HepG2 (cell line): ENCODE data around the gene TSGA10IP. TPM values are rescaled to one million over a fixed set of nuclear protein-coding genes. Genes with fewer than 3 reads are reported as not detected.

Experiments
- RARA ChIP-seq: IDR thresholded peaks from 2 replicates; pipeline ENCODE4 v1.6.1; 2016; ENCODE audit warnings: missing genetic modification reagents, missing compliant biosample characterization
- RCOR2 ChIP-seq: IDR thresholded peaks from 2 replicates; pipeline ENCODE4 v1.6.1; 2016; ENCODE audit warnings: missing biosample characterization, missing genetic modification reagents
- ZNF430 ChIP-seq: sonication (generic); formaldehyde crosslinking; IDR thresholded peaks from 2 replicates; pipeline ENCODE4 v1.9.0; 2021; ENCODE audit warnings: mild to moderate bottlenecking, missing genetic modification reagents
- ZNF670 ChIP-seq: sonication (generic); formaldehyde crosslinking; IDR thresholded peaks from 2 replicates; pipeline ENCODE4 v1.8.0; 2022; ENCODE audit warnings: mild to moderate bottlenecking, missing genetic modification reagents, borderline replicate concordance
- ZNF816 ChIP-seq: sonication (generic); formaldehyde crosslinking; IDR thresholded peaks from 2 replicates; pipeline ENCODE4 v1.8.0; 2022; ENCODE audit warnings: missing genetic modification reagents, mild to moderate bottlenecking, borderline replicate concordance
- polyA plus RNA-seq, 8 experiments: library from polyadenylated mRNA; depleted of rRNA in 3 of 8; stranded (reverse) in 7 of 8; unstranded in 1 of 8; fragments of >200 nt; fragmentation: Illumina TruSeq in 4 of 8; extraction: Trizol in 4 of 8; gene quantifications; 2 replicates each; pipeline versions ENCODE4 v1.2.1 to v1.2.3, GENCODE V29; 2011 to 2016; ENCODE audit warnings: low read depth in 4 of 8, missing spikeins in 1 of 8, mixed read lengths in 1 of 8; ENCODE audit not compliant: insufficient read depth in 1 of 8
- total RNA-seq, 5 experiments: library from RNA; depleted of rRNA; stranded (reverse); fragments of >200 nt; fragmentation: Illumina TruSeq; extraction: Trizol; gene quantifications; 2 replicates each; pipeline ENCODE4 v1.2.3, GENCODE V29; 2016; ENCODE audit warnings: low read depth in 1 of 5
- TF ChIP-seq, protein P1 (sequence below): sonication (generic); formaldehyde crosslinking; IDR thresholded peaks from 2 replicates; pipeline ENCODE4 v1.5.1; 2020; ENCODE audit warnings: mild to moderate bottlenecking, moderate library complexity, missing genetic modification reagents
- TF ChIP-seq, protein P2 (sequence below): sonication (generic); formaldehyde crosslinking; IDR thresholded peaks from 2 replicates; pipeline ENCODE4 v1.4.0; 2020; ENCODE audit warnings: missing genetic modification reagents
- TF ChIP-seq, protein P3 (sequence below): sonication (generic); formaldehyde crosslinking; IDR thresholded peaks from 2 replicates; pipeline ENCODE4 v1.4.0; 2020; ENCODE audit warnings: mild to moderate bottlenecking, missing genetic modification reagents
- TF ChIP-seq, protein P4 (sequence below): sonication (generic); formaldehyde crosslinking; IDR thresholded peaks from 2 replicates; pipeline ENCODE4 v1.4.0; 2020; ENCODE audit warnings: missing genetic modification reagents, borderline replicate concordance
- TF ChIP-seq, protein P5 (sequence below): sonication (generic); formaldehyde crosslinking; IDR thresholded peaks from 2 replicates; pipeline ENCODE4 v1.9.0; 2021; ENCODE audit warnings: missing genetic modification reagents, borderline replicate concordance
- TF ChIP-seq, protein P6 (sequence below): sonication (generic); formaldehyde crosslinking; IDR thresholded peaks from 2 replicates; pipeline ENCODE4 v1.5.1; 2020; ENCODE audit warnings: mild to moderate bottlenecking, missing genetic modification reagents, moderate library complexity

The TSGA10IP gene
- total and polyA plus RNA-seq, 2 of the 13 experiments (the other 11 are each of a cell fraction or from before 2014, with no cell fraction given) = not detected

DNA sequence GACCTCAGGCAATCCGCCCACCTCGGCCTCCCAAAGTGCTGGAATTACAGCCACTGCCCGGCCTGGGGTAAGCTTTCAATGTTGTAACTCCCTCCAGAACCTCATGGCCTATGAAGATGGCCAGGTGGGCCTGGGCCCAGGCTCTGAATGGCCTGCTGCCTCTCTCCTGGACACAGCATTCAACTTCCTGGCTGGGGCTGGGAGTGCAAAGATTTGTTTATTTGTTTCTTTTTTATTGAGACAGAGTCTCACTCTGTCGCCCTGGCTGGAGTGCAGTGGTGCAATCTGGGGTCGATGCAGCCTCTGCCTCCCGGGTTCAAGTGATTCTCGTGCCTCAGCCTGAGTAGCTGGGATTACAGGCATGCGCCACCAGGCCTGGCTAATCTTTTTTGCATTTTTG lies 513 bp upstream of the TSGA10IP start (continued):
- TF ChIP-seq, protein P1, sequence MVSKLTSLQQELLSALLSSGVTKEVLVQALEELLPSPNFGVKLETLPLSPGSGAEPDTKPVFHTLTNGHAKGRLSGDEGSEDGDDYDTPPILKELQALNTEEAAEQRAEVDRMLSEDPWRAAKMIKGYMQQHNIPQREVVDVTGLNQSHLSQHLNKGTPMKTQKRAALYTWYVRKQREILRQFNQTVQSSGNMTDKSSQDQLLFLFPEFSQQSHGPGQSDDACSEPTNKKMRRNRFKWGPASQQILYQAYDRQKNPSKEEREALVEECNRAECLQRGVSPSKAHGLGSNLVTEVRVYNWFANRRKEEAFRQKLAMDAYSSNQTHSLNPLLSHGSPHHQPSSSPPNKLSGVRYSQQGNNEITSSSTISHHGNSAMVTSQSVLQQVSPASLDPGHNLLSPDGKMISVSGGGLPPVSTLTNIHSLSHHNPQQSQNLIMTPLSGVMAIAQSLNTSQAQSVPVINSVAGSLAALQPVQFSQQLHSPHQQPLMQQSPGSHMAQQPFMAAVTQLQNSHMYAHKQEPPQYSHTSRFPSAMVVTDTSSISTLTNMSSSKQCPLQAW (CRISPR knock-in tag) = 0 out of 2 replicates have a peak, but pooled peaks have one; percentile 40
- TF ChIP-seq, protein P2, sequence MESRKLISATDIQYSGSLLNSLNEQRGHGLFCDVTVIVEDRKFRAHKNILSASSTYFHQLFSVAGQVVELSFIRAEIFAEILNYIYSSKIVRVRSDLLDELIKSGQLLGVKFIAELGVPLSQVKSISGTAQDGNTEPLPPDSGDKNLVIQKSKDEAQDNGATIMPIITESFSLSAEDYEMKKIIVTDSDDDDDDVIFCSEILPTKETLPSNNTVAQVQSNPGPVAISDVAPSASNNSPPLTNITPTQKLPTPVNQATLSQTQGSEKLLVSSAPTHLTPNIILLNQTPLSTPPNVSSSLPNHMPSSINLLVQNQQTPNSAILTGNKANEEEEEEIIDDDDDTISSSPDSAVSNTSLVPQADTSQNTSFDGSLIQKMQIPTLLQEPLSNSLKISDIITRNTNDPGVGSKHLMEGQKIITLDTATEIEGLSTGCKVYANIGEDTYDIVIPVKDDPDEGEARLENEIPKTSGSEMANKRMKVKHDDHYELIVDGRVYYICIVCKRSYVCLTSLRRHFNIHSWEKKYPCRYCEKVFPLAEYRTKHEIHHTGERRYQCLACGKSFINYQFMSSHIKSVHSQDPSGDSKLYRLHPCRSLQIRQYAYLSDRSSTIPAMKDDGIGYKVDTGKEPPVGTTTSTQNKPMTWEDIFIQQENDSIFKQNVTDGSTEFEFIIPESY (CRISPR knock-in tag) = no peak
- TF ChIP-seq, protein P3, sequence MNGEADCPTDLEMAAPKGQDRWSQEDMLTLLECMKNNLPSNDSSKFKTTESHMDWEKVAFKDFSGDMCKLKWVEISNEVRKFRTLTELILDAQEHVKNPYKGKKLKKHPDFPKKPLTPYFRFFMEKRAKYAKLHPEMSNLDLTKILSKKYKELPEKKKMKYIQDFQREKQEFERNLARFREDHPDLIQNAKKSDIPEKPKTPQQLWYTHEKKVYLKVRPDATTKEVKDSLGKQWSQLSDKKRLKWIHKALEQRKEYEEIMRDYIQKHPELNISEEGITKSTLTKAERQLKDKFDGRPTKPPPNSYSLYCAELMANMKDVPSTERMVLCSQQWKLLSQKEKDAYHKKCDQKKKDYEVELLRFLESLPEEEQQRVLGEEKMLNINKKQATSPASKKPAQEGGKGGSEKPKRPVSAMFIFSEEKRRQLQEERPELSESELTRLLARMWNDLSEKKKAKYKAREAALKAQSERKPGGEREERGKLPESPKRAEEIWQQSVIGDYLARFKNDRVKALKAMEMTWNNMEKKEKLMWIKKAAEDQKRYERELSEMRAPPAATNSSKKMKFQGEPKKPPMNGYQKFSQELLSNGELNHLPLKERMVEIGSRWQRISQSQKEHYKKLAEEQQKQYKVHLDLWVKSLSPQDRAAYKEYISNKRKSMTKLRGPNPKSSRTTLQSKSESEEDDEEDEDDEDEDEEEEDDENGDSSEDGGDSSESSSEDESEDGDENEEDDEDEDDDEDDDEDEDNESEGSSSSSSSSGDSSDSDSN (CRISPR knock-in tag) = 0 out of 2 replicates have a peak, but pooled peaks have one; percentile 20
- TF ChIP-seq RCOR2 (no peak), ZNF670 (CRISPR knock-in tag) (no peak), RARA (CRISPR knock-in tag) (peak; percentile 28; the same call in 1 of the 2 replicates), ZNF816 (CRISPR knock-in tag) (no peak), ZNF430 (no peak)
- TF ChIP-seq, protein P4, sequence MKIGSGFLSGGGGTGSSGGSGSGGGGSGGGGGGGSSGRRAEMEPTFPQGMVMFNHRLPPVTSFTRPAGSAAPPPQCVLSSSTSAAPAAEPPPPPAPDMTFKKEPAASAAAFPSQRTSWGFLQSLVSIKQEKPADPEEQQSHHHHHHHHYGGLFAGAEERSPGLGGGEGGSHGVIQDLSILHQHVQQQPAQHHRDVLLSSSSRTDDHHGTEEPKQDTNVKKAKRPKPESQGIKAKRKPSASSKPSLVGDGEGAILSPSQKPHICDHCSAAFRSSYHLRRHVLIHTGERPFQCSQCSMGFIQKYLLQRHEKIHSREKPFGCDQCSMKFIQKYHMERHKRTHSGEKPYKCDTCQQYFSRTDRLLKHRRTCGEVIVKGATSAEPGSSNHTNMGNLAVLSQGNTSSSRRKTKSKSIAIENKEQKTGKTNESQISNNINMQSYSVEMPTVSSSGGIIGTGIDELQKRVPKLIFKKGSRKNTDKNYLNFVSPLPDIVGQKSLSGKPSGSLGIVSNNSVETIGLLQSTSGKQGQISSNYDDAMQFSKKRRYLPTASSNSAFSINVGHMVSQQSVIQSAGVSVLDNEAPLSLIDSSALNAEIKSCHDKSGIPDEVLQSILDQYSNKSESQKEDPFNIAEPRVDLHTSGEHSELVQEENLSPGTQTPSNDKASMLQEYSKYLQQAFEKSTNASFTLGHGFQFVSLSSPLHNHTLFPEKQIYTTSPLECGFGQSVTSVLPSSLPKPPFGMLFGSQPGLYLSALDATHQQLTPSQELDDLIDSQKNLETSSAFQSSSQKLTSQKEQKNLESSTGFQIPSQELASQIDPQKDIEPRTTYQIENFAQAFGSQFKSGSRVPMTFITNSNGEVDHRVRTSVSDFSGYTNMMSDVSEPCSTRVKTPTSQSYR (CRISPR knock-in tag) = no peak
- TF ChIP-seq, protein P5, sequence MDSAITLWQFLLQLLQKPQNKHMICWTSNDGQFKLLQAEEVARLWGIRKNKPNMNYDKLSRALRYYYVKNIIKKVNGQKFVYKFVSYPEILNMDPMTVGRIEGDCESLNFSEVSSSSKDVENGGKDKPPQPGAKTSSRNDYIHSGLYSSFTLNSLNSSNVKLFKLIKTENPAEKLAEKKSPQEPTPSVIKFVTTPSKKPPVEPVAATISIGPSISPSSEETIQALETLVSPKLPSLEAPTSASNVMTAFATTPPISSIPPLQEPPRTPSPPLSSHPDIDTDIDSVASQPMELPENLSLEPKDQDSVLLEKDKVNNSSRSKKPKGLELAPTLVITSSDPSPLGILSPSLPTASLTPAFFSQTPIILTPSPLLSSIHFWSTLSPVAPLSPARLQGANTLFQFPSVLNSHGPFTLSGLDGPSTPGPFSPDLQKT (CRISPR knock-in tag) = no peak
- TF ChIP-seq, protein P6, sequence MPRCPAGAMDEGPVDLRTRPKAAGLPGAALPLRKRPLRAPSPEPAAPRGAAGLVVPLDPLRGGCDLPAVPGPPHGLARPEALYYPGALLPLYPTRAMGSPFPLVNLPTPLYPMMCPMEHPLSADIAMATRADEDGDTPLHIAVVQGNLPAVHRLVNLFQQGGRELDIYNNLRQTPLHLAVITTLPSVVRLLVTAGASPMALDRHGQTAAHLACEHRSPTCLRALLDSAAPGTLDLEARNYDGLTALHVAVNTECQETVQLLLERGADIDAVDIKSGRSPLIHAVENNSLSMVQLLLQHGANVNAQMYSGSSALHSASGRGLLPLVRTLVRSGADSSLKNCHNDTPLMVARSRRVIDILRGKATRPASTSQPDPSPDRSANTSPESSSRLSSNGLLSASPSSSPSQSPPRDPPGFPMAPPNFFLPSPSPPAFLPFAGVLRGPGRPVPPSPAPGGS (CRISPR knock-in tag) = no peak
